ENCODE measurements around the gene CHSY1.

CHSY1 gene

GRCh38 chr15:101168898-101169494 is 82.9 kb downstream of the CHSY1 start:
- no peak for DNase-seq (ENCODE audit: low read depth, low spot score)
- TF ChIP-seq, protein P1, sequence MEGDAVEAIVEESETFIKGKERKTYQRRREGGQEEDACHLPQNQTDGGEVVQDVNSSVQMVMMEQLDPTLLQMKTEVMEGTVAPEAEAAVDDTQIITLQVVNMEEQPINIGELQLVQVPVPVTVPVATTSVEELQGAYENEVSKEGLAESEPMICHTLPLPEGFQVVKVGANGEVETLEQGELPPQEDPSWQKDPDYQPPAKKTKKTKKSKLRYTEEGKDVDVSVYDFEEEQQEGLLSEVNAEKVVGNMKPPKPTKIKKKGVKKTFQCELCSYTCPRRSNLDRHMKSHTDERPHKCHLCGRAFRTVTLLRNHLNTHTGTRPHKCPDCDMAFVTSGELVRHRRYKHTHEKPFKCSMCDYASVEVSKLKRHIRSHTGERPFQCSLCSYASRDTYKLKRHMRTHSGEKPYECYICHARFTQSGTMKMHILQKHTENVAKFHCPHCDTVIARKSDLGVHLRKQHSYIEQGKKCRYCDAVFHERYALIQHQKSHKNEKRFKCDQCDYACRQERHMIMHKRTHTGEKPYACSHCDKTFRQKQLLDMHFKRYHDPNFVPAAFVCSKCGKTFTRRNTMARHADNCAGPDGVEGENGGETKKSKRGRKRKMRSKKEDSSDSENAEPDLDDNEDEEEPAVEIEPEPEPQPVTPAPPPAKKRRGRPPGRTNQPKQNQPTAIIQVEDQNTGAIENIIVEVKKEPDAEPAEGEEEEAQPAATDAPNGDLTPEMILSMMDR (IDR thresholded peaks at IDR 0.05; ENCODE audit: insufficient read depth, low read length, missing control alignments): no peak
- POLR2A ChIA-PET: no interaction called here
- H3K4me3 ChIP-seq (ENCODE audit: low read depth, low read length): no peak overlapping the region
- CTCF ChIA-PET: no interaction called here

GRCh38 chr15:101168463-101168824 is 83.4 kb downstream of the CHSY1 start:
- no peak for DNase-seq (ENCODE audit: low read depth, low spot score)
- ChIA-PET POLR2A (no interaction called here), CTCF (interaction anchor here (1.3 kb wide), 1 partner anchor 153 kb away, joined by 4 read pairs; no protein-coding TSS in a partner anchor)
- TF ChIP-seq, protein P1 (IDR thresholded peaks at IDR 0.05; ENCODE audit: insufficient read depth, low read length, missing control alignments): no peak
- H3K4me3 ChIP-seq (ENCODE audit: low read depth, low read length): no peak overlapping the region

- no peak overlapping the region for H3K4me3 ChIP-seq (ENCODE audit: low read depth, low read length)
- TF ChIP-seq, protein P1 (IDR thresholded peaks at IDR 0.05; ENCODE audit: insufficient read depth, low read length, missing control alignments): no peak
- no peak for DNase-seq (ENCODE audit: low read depth, low spot score)
- ChIA-PET POLR2A (no interaction called here), CTCF (interaction anchor here (1.0 to 1.9 kb wide), 5 partner anchors 11 to 152 kb away, joined by 3 to 4 read pairs (median 3); no protein-coding TSS in a partner anchor)
These were observed 83.9 kb downstream of the CHSY1 start for GRCh38 chr15:101167753-101168462.

GRCh38 chr15:101167411-101167752 is 84.5 kb downstream of the CHSY1 start:
- TF ChIP-seq, protein P1 (IDR thresholded peaks at IDR 0.05; ENCODE audit: insufficient read depth, low read length, missing control alignments): no peak
- POLR2A ChIA-PET: no interaction called here
- CTCF ChIA-PET: interaction anchor here (0.9 to 1.9 kb wide), 6 partner anchors 11 to 152 kb away, joined by 3 to 4 read pairs (median 4); no protein-coding TSS in a partner anchor
- DNase-seq (ENCODE audit: low read depth, low spot score): no peak
- no peak overlapping the region for H3K4me3 ChIP-seq (ENCODE audit: low read depth, low read length)

DNA sequence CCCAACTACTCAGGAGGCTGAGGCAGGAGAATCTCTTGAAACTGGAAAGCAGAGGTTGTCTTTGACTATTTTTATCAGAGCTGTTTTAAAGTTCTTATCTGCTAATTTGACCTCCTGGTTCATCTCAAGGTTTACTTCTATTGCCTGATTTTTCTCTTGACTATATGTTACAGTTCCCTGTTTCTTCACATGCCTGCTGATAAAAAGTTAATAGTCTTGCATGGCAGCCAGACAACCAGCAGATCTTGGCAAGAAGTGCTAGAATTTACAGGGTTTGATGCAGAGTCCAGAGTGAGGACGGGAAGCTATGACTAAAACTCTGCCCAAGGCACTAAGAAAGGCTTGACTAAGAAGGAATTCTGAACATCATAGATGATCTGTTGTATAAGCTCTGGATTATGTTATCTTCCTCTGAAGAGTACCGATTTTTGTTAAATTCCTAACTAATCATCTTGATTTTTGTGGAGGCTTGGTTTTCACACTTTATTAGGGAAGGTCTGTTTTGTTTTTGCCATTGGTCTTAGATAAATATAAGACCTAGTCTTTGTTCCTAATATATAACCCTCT is 85.9 kb downstream of the CHSY1 start:
- H3K4me3 ChIP-seq (ENCODE audit: low read depth, low read length): no peak overlapping the region
- TF ChIP-seq, protein P1 (IDR thresholded peaks at IDR 0.05; ENCODE audit: insufficient read depth, low read length, missing control alignments): no peak
- CTCF ChIA-PET: interaction anchor here (1.1 kb wide), 1 partner anchor 14 kb away, joined by 3 read pairs; no protein-coding TSS in a partner anchor

DNA sequence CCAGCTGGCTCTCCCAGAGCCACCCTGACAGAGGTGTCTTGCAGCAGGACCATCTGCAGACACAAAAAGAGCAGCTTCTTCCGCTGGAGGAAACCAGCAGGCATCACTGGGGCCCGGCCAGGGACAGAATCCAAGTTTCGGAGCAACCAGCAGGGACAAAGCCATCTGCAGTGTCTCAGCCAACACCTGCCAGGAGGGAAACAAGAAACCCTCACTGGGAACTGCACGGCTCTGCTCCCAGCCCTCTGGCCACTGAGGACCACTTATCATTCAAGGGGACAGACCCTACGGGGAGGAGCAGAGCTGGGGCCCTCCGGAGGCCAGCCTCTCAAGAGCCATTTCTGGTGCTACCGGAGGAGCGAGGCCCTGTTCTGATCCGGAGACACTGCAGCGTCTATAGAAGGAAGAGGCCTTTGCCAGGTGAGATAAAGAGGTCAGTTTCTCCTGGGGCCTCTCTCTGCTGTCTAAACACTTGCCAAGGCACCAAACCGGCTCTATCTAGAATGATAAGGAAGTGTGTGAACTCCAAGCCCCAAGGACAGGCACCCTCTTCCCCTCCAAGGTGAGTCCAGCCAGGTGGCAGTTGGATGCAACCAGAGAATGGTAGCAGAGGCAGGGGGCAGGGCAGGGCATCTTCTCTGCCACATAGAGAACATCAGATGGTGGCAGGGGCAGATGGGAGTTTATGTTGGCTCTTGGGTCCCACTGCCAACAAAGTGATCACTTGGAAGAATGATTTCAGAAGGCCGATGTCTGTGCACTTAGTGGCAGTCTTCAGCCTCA is 89.0 kb downstream of the CHSY1 start:
- CTCF ChIA-PET: no interaction called here
- TF ChIP-seq, protein P1 (IDR thresholded peaks at IDR 0.05; ENCODE audit: insufficient read depth, low read length, missing control alignments): no peak
- POLR2A ChIA-PET: no interaction called here
- no peak overlapping the region for H3K4me3 ChIP-seq (ENCODE audit: low read depth, low read length)
- no peak for DNase-seq (ENCODE audit: low read depth, low spot score)

More for the DNA sequence above, 85.9 kb downstream of the CHSY1 start:
- DNase-seq (ENCODE audit: low read depth, low spot score): no peak
- POLR2A ChIA-PET: no interaction called here
